NCI-H1417 (cell line): ENCODE measurements around the gene NTN5.
"Not testable (repeated sequence)": the region's sequence is repeated elsewhere in the genome, so short reads cannot be mapped to it uniquely, and the experiment has no call there.

Source experiments
- DNase-seq, 3 experiments: peaks; one replicate each; lab custom pipeline; 2025; lab: John Stamatoyannopoulos, UW

NTN5 gene

DNA sequence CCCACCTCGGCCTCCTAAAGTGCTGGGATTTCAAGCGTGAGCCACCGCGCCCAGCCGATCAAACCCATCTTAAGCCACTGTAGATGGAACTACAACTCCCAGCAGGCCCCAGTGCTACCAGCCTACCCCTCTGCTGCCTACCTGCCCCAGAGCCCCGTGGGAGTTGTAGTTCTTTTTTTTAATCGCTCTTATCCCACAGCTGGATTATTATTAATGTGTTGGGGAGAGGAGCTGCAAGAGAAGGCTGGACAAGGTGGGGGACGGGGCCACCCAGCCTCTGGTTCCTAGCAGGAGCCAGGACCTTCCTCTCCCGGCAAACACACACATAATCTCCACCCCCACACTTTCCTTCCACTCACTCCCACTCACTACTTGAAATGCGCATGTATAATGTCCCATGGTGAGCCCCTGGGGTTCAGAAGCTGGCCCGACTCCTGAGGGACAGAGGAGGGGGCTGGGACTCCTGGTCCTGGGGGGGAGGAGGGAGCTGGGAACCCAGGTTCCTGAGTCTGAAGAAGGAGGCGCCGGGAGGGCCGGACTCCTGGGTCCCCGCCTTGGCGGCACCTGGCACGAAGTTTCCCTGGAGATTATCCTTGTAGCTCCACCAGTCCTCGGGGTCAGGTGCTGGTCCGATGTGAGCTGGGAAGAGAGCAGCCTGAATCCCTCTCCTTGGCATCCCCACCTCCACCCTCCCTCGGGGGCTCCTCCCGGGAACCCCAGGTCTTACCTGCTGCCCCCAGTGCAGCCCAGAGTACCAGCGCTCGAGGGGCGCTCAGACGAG is 27.8 kb downstream of the NTN5 start:
- peak; percentile 70 to 80 (median 72) for DNase-seq

- no peak for DNase-seq
These were observed 28.5 kb downstream of the NTN5 start for GRCh38 chr19:48644355-48644754.

- no peak for DNase-seq
These were observed 30.0 kb downstream of the NTN5 start for GRCh38 chr19:48642862-48643261.

DNA sequence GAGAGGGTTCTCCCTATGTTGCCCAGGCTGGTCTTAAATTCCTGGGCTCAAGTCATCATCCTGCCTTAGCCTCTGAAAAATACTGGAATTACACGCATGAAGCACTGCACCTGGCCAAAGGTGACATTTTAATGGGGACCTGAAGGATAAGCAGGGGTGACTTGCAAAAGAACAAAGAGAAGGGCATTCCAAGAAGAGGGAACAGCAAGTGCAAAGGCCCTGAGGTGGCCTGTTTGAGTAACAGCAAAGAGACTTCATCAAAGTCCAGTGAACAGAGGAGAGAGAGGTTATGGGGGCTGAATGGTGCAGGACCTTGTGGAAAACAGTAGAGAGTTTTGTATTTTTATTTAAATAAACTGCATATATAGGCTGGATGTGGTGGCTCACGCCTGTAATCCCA is 31.0 kb downstream of the NTN5 start:
- DNase-seq, result no peak

GRCh38 chr19:48639483-48640375 is 33.1 kb downstream of the NTN5 start:
- DNase-seq, result no peak

DNA sequence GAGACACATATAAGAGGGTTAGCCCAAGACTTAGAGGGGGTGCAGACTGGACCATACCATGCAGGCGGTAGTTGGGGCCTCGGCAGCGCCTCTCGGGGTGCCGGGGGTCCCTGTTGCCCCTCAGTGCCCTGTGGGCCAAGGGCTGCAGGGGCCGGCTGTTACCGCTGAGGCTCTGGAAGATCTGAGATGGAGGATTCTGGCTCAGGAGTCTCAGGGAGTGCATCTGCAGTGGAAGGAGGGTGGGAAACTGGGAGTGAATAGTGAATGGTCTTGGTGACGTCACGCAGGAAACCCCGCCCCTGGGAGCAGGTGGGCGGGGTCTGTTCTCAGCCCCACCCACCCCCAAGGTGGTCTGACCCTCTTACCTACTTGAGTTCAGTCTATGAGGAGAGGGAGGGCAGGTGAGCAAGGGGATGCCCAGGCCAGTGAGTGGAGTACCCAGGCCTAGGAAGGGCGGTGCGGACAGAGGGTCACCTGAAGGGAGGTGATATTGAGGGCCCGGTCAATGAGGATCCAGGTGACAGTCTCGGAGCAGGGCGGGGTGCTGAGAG is 33.9 kb downstream of the NTN5 start:
- peak in 2 of 3 experiments; percentile 13 to 17 for DNase-seq

- peak; percentile 85 to 94 (median 93) for DNase-seq
These were observed 34.6 kb downstream of the NTN5 start for GRCh38 chr19:48637948-48638830.

- DNase-seq, result peak; percentile 98 to 100 (median 99)
These were observed 35.3 kb downstream of the NTN5 start for GRCh38 chr19:48637449-48637947.

DNA sequence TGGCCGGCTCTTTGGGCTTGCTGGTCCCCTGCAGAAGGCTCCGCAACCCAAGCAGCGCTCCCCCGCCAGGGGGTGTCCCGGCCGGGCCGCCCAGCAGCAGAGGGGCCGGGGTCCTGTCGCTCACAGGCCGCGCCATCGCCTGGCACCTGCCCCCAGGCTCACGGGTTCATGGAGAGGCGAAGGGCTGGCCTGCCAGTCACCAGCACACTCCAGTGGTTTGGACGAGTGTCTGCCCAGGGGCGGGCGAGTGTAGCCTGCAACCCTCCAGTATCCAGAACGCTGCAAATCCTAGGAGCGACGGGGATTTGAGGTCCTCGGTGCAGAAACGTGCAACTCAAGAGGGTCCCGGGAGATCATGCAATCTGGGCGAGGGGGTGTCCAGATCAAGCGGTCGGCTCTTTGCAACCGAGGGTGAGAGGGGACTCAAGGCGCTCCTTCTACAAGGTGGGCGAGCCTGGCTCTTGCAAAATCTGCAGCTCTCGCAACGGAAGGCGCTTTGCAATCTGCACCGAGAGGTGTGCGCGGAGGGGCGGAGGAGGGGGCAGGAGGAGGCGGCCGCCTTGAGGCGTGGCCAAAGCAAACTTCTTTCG is 35.9 kb downstream of the NTN5 start, which contains the start of gene DBP:
Gene DBP, minus strand, starts transcription at position 521 of the 590 bp plus-strand sequence. Its CDS starts 385 bp downstream, at position 136.
- peak in 2 of 3 experiments; percentile 80 to 87 for DNase-seq

DNA sequence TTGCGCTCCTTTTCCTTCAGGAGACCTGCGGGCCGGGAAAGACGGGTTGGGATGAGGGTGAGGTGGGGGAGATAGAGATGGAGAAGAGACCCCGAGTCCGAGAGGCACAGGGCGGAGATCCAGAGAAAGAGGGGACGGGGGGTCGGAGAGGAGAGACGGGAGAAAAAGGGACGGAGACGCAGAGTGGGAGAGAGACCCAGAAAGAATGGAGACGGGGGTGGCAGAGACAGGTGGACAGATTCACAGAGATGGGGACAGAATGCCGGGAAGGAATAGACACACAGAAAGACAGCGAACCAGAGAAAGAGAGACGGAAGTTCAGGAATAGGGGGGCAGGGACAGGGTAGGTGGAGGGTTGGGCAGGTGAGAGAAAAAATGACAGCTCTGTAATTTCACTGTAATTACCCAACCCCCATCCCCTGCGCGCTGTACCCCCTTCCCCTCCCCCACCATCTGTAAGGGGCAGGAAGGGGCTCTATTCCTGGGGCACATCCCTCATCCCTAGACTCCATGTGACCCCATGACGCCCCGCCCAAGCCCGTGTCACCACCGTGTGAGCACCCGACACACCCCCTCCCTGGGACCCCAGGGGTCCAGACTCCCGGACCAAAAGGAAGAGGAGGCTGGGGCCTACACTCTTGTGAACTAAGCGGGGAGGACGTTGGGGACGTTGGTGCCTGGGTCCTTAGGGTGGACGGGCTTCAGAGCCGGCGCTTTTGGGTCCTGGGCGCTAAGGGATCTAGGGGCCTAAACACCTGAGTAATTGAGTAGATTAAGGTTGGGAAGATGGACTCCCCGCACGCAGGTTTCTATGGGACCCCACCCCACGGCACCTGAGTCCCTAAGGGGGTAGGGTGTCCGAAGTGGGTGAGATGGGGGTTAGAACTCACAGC is 36.6 kb downstream of the NTN5 start:
- peak in 2 of 3 experiments; percentile 38 to 48 for DNase-seq

GRCh38 chr19:48635263-48635965 is 37.4 kb downstream of the NTN5 start:
- peak; percentile 74 to 86 (median 76) for DNase-seq

DNA sequence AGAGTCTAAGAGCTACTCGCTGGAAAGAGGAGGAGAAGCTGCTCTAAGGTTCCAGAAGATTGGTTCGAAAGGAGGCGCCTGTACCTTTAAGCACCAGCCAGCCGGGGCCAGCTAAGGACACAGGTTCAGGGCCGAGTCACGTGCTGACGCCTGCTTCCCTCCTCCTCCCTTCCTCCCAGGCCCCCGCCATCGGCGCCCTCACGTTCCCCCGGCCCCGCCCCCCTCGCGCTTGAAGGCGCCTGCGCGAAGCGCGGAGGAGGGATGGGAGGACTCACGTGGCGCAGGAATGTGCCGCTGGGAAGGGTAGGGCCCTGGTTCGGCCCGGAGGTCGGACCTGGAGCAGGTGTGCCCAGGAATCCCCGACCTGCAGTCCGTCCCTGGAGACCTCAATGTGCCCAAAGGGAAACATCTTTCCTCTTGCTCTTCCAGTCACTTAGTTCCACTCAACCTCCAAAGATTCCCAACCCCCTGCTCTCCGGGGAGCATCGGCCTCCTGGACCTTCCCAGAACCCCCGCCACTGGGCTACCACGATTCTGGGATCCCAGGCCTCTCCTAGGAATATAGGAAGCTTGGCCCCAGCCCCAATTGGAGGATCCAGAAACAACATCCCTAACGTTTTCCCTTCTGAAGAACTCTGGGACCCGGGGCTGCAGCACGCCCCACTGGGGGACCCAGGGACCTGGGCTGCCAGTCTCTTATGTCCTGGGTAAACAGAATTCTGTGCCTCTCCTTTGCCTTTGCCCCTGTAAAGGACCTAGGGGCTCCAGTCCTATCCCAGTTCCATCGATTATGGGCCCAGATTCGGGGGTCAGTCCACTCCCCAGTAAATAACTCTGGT is 38.2 kb downstream of the NTN5 start:
- peak; percentile 95 to 98 (median 97) for DNase-seq

GRCh38 chr19:48634036-48634342 is 38.8 kb downstream of the NTN5 start:
- DNase-seq, result no peak

DNA sequence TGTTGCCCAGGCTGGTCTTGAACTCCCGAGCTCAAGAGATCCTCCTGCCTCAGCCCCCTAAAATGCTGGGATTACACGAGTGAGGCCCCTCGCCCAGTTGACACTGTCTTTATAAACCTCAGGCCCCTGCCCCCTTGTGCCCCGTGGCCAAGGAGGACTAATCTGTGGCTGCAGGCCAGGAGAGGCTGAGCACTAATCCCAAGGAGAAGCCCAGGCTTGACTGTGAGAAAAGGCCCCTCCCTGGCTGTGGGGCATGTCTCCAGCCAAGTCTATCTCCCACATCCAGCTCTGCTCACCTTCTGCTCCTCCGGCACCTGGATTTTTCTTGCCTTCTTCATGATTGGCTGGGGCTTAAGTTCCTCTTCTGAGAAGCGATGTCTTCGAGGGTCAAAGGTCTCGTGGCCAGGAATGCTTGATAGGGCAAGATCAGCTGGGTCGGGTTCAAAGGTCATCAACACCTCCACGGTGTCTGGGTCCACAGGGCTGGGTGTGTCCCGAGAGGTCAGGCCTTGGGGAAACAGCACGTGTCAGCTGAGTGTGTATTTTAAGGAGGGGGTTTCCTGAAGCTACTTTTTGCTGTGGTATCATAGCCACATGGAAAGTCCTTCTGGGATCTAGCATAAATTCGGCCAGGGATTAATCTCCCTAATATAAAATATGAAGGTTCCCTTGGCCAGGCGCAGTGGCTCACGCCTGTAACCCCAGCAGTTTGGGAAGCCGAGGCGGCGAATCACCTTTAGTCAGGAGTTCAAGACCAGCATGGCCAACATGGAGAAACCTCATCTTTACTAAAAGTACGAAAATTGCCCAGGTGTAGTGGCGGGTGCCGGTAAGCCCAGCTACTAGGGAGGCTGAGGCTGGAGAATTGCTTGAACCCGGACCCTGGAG is 39.4 kb downstream of the NTN5 start:
- DNase-seq, result no peak

DNA sequence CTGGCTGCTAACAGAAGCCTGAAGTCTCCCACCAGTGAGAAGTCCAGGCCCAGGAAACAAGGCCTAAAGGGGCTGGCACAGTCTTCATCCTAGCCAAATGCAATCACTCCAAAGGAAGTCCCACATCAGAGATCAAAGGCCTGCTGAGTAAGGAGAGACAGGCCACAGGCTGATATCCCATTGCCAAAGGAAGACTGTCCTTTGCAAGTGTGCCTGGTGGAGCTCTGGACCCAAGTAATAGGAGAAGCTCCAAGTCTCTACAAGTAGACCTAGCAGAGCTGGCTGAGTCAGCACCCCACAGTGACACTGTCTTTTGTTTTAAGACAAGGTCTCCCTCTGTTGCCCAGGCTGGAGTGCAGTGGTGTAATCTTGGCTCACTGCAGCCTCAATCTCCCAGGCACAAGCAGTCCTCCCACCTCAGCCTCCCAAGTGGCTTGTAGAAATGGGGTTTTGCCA is 40.1 kb downstream of the NTN5 start:
- no peak for DNase-seq

- not testable (repeated sequence) for DNase-seq
These were observed 40.5 kb downstream of the NTN5 start for GRCh38 chr19:48632286-48632685.

GRCh38 chr19:48631225-48631624 is 41.6 kb downstream of the NTN5 start:
- DNase-seq, result peak in 1 of 3 experiments; percentile 74
